Measurements from ENCODE around the gene ANO2.

ANO2 gene

GRCh38 chr12:5916785-5917290, 28.2 kb downstream of the ANO2 start:
- no peak for DNase-seq (ENCODE audit: low spot score)

GRCh38 chr12:5915511-5915910, 29.5 kb downstream of the ANO2 start:
- no peak for DNase-seq (ENCODE audit: low spot score)

DNA sequence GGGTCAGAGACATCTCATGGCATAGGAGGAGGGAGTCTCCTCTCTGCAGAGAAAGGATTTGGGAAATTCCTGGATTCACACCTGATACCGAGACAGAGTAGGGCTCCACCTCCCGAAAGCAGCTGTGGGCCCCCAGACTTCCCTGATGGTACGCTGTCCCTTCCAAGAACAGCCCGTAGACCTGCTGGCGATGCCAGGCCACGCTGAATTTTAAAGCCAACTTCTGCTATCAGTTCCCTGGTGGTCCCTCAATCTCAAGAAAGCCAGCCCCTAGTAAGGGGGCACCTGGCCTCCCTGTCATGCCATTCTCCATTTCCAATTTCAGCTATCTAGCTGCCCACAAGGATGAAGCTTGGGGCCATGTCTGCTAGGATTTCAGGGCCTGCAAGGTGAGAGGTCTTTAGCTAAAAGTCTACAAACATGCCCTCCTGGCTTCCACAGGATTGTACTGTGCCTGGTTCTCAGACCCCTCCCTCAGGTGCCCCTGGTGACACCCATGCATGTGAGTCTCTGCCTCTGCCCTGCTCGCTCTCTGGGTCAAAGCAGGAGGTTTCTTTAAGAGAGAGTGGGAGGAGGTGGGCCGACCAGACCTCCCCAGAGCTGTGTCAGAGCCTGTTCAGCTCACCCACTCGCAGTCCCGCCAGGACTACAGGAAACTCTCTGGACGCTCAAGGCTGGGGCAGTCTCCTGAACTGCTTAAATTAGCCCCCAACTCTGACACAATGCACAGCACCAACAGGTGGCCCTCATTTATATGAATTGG, 30.5 kb downstream of the ANO2 start:
- no peak for DNase-seq (ENCODE audit: low spot score)

DNA sequence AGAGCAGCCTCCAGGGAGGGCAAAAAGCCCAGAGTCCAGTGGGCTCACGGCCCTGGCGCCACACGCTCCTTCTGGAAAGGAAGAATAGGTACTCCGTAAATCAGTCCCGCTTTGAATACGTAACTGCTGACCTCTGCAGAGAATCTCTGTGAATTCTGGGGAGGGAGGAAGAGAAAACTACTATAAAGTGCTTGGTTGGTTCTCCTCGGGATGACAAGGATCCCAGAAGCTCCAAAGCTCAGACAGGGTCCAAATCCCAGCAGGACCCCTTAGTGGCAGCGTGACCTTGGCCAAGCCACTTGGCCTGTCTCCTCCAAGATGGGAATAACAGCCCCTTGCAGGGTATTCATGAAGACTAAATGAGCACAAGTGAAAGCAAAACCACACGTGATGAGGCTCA, 31.7 kb downstream of the ANO2 start:
- no peak for DNase-seq (ENCODE audit: low spot score)

DNA sequence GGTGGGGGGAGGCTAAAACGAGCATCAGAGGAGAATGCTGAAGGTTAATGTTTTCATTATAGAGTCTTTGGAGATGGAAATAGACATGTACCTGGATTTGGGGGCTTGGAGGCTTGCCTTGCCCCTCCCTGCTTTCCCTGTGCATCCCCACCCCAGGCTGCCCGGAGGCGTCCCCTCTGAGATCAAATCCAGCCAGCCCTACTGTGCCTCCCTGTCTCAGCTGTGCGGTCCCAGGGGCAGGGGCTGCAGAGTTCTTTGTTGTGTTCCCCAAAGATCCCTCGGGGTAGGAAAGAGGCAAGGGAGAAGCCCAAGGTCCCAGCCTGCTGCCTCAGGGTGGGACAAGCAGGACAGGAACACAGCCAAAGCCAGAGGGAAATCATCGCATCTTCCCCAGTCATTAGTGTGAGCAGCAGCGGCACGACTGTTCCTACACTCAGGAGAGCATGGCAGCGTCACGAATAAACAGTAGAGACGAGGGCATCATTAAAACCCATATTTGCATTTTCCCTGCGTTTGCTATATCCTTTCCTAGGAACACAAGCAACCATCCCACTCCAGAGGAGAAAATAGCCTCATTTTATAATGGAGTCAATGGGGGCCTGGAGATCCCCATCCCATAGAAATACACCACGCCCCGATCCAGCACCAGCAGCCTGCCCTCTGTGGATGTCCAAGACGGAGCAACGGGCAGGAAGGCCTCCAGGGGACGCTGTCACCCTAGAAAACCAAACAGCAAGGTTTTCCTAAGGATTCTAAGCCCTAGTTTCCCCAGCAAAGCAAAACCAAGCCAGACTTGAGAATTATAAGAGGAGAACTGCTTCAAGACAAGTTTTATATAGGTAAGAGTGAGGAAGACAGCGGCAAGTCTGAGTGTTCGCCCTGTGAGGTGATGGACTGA, 32.4 kb downstream of the ANO2 start:
- DNase-seq (ENCODE audit: low spot score) = peak; percentile 46

GRCh38 chr12:5912011-5912410, 33.0 kb downstream of the ANO2 start:
- no peak for DNase-seq (ENCODE audit: low spot score)

GRCh38 chr12:5910790-5911548, 34.1 kb downstream of the ANO2 start:
- DNase-seq (ENCODE audit: low spot score) = no peak

DNA sequence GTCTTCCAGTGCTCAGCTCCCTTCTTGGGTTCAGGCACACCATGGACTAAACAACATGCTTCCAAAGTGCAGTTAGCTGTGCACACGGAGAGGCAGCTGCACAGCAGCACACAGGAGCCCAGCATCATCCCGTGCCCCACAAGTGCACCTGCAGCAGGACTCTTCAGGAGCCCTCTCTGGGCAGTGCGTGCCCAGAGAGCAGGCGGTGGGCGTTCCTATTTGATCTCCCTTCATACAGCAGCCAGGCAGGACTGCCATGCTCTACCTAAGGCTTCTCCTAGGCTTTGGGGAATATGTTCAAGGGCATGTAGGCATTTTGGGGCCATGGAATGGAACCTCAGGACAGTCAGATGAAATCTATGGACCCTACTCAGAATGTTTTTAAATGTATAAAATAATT, 35.5 kb downstream of the ANO2 start:
- DNase-seq (ENCODE audit: low spot score) = no peak

DNA sequence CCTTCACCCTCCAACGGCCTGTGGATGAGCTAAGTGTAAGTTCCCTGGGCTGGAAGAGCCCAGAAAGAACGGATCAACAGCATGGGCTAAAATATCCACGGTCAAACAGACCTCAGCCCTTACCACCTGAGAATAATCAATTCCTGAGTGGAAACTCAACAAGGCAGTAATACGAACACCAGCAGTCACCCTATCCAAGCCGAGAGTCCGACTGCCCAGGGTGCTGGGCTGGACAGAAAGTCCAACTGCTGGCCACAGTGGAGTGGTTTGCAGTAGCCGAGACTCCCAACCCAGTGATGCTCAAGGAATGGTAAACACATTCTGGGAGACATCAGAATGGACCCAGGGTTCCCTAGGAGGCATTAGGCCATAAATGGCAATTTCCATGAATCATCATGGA, 36.8 kb downstream of the ANO2 start:
- DNase-seq (ENCODE audit: low spot score) = no peak

GRCh38 chr12:5907807-5908206, 37.3 kb downstream of the ANO2 start:
- DNase-seq (ENCODE audit: low spot score) = no peak

DNA sequence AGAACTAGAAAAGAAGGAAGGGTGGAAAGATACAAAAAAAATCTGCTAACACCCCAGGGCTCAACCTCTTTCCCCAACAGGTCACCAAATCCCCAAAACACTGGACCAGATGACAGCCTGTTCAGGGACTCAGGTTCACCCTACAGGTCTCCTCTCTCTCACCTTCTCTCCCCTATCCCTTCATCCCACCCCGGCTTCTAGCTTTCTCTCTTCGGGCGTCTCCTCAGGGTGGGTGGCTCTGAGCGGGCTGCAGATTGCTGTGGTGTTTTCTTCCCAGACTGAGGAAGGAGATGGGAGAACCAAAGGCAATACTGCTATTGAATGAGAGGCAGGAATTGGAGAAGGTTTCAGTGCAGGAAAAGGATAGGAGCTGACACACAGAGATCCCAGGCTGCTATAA, 39.3 kb downstream of the ANO2 start:
- no peak for DNase-seq (ENCODE audit: low spot score)

- DNase-seq (ENCODE audit: low spot score) = no peak
Measured at GRCh38 chr12:5904969-5905368, 40.1 kb downstream of the ANO2 start.

DNA sequence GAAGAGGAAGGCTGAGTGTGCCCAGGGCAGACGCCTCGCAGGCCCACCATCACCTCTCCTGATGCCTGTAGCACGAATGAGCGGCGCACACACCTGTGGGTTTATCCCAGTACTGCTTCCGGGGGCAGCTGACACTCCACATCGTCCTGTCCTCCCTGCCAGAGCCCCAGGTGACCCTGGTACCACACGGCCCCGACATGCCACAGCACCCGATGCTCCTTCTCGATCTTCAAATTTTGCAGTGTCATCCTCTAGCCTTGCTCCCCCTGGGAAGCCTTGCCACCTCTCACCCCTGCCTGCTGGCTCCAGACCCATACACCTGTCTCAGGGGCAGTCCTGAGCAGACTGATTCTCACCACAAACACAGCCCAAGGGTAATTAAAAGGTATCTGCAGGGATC, 40.6 kb downstream of the ANO2 start:
- no peak for DNase-seq (ENCODE audit: low spot score)

- DNase-seq (ENCODE audit: low spot score) = no peak
Measured at GRCh38 chr12:5902736-5903135, 42.3 kb downstream of the ANO2 start.

- DNase-seq (ENCODE audit: low spot score) = no peak
Measured at GRCh38 chr12:5901416-5901815, 43.6 kb downstream of the ANO2 start.

DNA sequence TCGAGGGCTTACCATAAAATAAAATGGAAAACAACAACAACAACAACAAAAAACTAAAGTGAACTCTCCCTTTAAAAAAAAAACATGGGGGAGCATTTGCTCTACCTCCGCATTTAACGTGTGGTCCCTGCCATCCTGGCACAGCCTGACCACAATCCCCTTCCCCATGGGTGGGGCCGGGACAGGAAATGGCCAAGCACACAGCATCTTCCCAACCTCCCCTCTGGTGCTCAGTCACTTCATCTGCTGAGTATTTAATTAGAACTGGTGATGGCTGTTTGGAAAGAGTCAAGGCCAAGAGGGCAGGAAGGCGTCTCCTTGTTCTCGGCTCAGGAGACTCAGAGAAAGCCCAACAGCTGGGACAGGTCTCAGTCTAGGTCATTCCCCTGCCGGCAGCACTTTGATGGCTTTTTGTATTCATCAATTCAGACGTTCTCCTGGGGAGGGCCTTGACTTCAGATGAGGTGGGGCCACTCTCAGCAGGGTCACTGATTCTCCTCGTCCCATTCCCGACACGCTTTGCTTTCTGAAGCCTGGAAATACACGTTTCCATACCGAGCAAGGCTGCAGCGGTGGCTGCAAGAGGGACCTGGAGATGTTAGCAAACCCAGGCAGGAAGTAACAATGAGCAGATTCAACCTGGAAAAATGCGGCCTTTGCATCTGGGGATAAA, 44.4 kb downstream of the ANO2 start:
- no peak for DNase-seq (ENCODE audit: low spot score)

GRCh38 chr12:5900076-5900475, 45.0 kb downstream of the ANO2 start:
- no peak for DNase-seq (ENCODE audit: low spot score)

GRCh38 chr12:5899675-5900074, 45.4 kb downstream of the ANO2 start:
- DNase-seq (ENCODE audit: low spot score) = no peak

GRCh38 chr12:5898874-5899273, 46.2 kb downstream of the ANO2 start:
- DNase-seq (ENCODE audit: low spot score) = peak; percentile 43

DNA sequence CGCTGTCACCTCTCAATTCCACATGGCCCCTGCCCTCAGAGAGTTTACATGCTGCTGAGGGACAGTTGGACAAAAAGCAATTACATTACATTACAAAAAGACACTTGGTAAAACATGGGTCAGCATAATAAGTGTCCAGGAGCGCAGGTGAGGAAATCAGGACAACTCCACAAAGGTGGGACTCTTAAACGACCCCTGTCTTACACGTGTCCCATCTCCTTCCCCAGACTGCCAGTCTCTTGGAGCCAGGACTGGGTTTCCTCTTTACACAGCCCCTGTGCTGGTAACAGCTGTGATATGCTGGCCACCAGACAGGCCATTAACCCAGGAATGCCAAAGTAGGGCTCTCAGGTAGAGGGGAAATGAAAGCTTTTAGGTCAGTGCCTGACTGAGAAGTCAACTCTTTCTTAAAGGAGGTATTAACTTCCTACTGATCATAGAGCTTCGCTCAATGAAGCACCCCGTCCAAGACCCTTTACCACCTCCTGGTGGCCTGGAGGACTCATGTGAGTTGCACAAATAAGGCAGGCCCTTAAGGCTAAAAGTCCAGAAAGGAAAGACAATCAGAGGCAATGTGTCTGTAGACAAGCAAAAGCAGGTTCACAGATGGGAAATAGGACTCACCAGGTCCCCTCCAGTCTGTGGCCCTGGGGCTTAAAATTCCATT, 55.5 kb downstream of the ANO2 start:
- peak; percentile 39 for DNase-seq (ENCODE audit: low spot score)

- DNase-seq (ENCODE audit: low spot score) = no peak
Measured at GRCh38 chr12:5888816-5889315, 56.2 kb downstream of the ANO2 start.

Measured in HuH-7 (cell line).